Liver (tissue), 9 donors: ENCODE data around the gene NT5C3A. TPM values are rescaled to one million over a fixed set of nuclear protein-coding genes. Genes with fewer than 3 reads are reported as not detected.

Experiments used
- DNase-seq: peaks from one replicate; pipeline ENCODE4 v3.0.0-alpha.2; 2017; ENCODE audit warnings: low spot score
- H3K27ac ChIP-seq, 2 donors: one replicate each; pipeline ENCODE4 v1.7.0; 2013; ENCODE audit warnings: inconsistent platforms in 2 of 2, low read length in 2 of 2, control low read depth in 1 of 2, low read depth in 1 of 2, mild to moderate bottlenecking in 1 of 2
- H3K27me3 ChIP-seq, 4 donors: one replicate each; pipeline versions ENCODE4 v1.6.1 to v1.7.0; 2013; ENCODE audit warnings: low read length in 3 of 4, inconsistent platforms in 1 of 4, mild to moderate bottlenecking in 1 of 4, moderate library complexity in 1 of 4; ENCODE audit not compliant: control insufficient read depth in 4 of 4, insufficient read depth in 4 of 4
- H3K36me3 ChIP-seq, 4 donors: one replicate each; pipeline versions ENCODE4 v1.6.1 to v1.7.0; 2013; ENCODE audit warnings: low read length in 3 of 4, mild to moderate bottlenecking in 3 of 4, low read depth in 1 of 4, moderate library complexity in 1 of 4; ENCODE audit not compliant: control insufficient read depth in 4 of 4, insufficient read depth in 3 of 4
- H3K4me1 ChIP-seq, 4 donors: one replicate each; pipeline versions ENCODE4 v1.6.1 to v1.7.0; 2013; ENCODE audit warnings: low read length in 3 of 4, mild to moderate bottlenecking in 3 of 4, moderate library complexity in 1 of 4; ENCODE audit not compliant: control insufficient read depth in 4 of 4, insufficient read depth in 4 of 4
- H3K4me3 ChIP-seq, 3 donors: one replicate each; pipeline versions ENCODE4 v1.6.1 to v1.7.0; 2013; ENCODE audit warnings: low read length in 3 of 3, control low read depth in 1 of 3, low read depth in 1 of 3, mild to moderate bottlenecking in 1 of 3
- H3K9ac ChIP-seq, 2 donors: one replicate each; pipeline ENCODE4 v1.7.0; 2013; ENCODE audit warnings: low read length in 2 of 2, mild to moderate bottlenecking in 2 of 2, moderate library complexity in 2 of 2, control low read depth in 1 of 2, low read depth in 1 of 2
- H3K9me3 ChIP-seq, 4 donors: one replicate each; pipeline versions ENCODE4 v1.6.1 to v1.7.0; 2013; ENCODE audit warnings: low read length in 3 of 4; ENCODE audit not compliant: control insufficient read depth in 4 of 4
- ATF3 ChIP-seq: IDR thresholded peaks from 2 replicates; pipeline ENCODE4 v1.6.1; 2016; ENCODE audit warnings: antibody characterized with exemption
- CTCF ChIP-seq: fragments of 150-350 bp; IDR thresholded peaks from 2 replicates; pipeline ENCODE4 v1.5.1; 2017; ENCODE audit warnings: improper control_type of control experiment, low read depth, low read length; ENCODE audit not compliant: missing input control
- EGR1 ChIP-seq, 2 donors: IDR thresholded peaks; 2 replicates each; pipeline ENCODE4 v1.6.1; 2016 to 2018; ENCODE audit warnings: antibody characterized with exemption in 2 of 2, low read depth in 2 of 2
- FOXA1 ChIP-seq: IDR thresholded peaks from 2 replicates; pipeline ENCODE4 v1.6.1; 2016; ENCODE audit warnings: antibody characterized with exemption
- FOXA2 ChIP-seq: IDR thresholded peaks from 2 replicates; pipeline ENCODE4 v1.6.1; 2016; ENCODE audit warnings: antibody characterized with exemption
- GABPA ChIP-seq, 2 donors: IDR thresholded peaks in 1 of 2; conservative IDR thresholded peaks in 1 of 2; 2 replicates each; pipeline ENCODE4 v1.6.1; 2016; ENCODE audit warnings: antibody characterized with exemption in 2 of 2, mild to moderate bottlenecking in 1 of 2, moderate library complexity in 1 of 2
- HNF4A ChIP-seq, 2 donors: conservative IDR thresholded peaks; 2 replicates each; pipeline ENCODE4 v1.6.1; 2016; ENCODE audit warnings: antibody characterized with exemption in 2 of 2, mild to moderate bottlenecking in 2 of 2
- HNF4G ChIP-seq: IDR thresholded peaks from 2 replicates; pipeline ENCODE4 v1.6.1; 2016; ENCODE audit warnings: antibody characterized with exemption
- JUND ChIP-seq, 2 donors: IDR thresholded peaks; 2 replicates each; pipeline ENCODE4 v1.6.1; 2016; ENCODE audit warnings: antibody characterized with exemption in 2 of 2
- NR2F2 ChIP-seq: IDR thresholded peaks from 2 replicates; pipeline ENCODE4 v1.6.1; 2016; ENCODE audit warnings: antibody characterized with exemption
- RAD21 ChIP-seq, 2 donors: IDR thresholded peaks; 2 replicates each; pipeline ENCODE4 v1.6.1; 2016; ENCODE audit warnings: antibody characterized with exemption in 2 of 2, mild to moderate bottlenecking in 2 of 2
- REST ChIP-seq: IDR thresholded peaks from 2 replicates; pipeline ENCODE4 v1.6.1; 2016; ENCODE audit warnings: antibody characterized with exemption, mild to moderate bottlenecking
- RXRA ChIP-seq, 2 donors: IDR thresholded peaks; 2 replicates each; pipeline ENCODE4 v1.6.1; 2017 to 2018; ENCODE audit warnings: antibody characterized with exemption in 2 of 2, mild to moderate bottlenecking in 1 of 2
- SP1 ChIP-seq: IDR thresholded peaks from 2 replicates; pipeline ENCODE4 v1.6.1; 2018; ENCODE audit warnings: antibody characterized with exemption, mild to moderate bottlenecking
- TAF1 ChIP-seq: conservative IDR thresholded peaks from 2 replicates; pipeline ENCODE4 v1.6.1; 2016; ENCODE audit warnings: antibody characterized with exemption, mild to moderate bottlenecking
- YY1 ChIP-seq: IDR thresholded peaks from 2 replicates; pipeline ENCODE4 v1.6.1; 2016; ENCODE audit warnings: antibody characterized with exemption, mild to moderate bottlenecking
- ZBTB33 ChIP-seq: IDR thresholded peaks from 2 replicates; pipeline ENCODE4 v1.6.1; 2016; ENCODE audit warnings: antibody characterized with exemption
- WGBS: extraction: QIAGEN DNeasy Blood & Tissue Kit; methylation state at CpG from one replicate; pipeline ENCODE4 v1.1.7; 2013; 5-methylcytosine and 5-hydroxymethylcytosine counted together
- polyA plus RNA-seq, 2 donors: library from polyadenylated mRNA; stranded (reverse) in 1 of 2; unstranded in 1 of 2; fragments of 200-250 nt in 1 of 2; fragments of >200 nt in 1 of 2; fragmentation: Nextera tagmentation in 1 of 2; extraction: Ambion mirVana in 1 of 2; gene quantifications; one replicate each; pipeline versions ENCODE4 v1.2.1 to v1.2.3, GENCODE V29; 2013 to 2015
- total RNA-seq, 2 donors: library from RNA; depleted of rRNA; stranded (reverse); fragments of >200 nt; gene quantifications; one replicate each; pipeline ENCODE4 v1.2.3, GENCODE V29; 2014
- TF ChIP-seq, protein P1 (sequence below): IDR thresholded peaks from 2 replicates; pipeline ENCODE4 v1.6.1; 2016; ENCODE audit warnings: antibody characterized with exemption
- donor health status: healthy.
- donor health status: healthy.
- donor health status: healthy.
- donor health status: healthy.
- donor health status: healthy.

Gene NT5C3A
- total and polyA plus RNA-seq, 4 donors, result 4.3 to 41.6 (median 9.7) TPM

- DNase-seq, result no peak
- Histone ChIP-seq H3K9ac (no peak overlapping the region), H3K9me3 (no peaks in the 10 kb centered on the region), H3K36me3 (no peaks in the 10 kb centered on the region), H3K27ac (no peak overlapping the region), H3K4me3 (no peak overlapping the region), H3K4me1 (peaks cover 5 to 19% (median 12%) of the 10 kb centered on the region in 4 donors), H3K27me3 (no peaks in the 10 kb centered on the region)
- WGBS, result 95% methylated on average over 1 of the region's 1 CpG
- no peak for TF ChIP-seq SP1
- no peak for TF ChIP-seq HNF4A (conservative IDR thresholded peaks at IDR 0.05)
- no peak for TF ChIP-seq JUND (IDR thresholded peaks at IDR 0.05)
- no peak for TF ChIP-seq CTCF
- TF ChIP-seq RXRA (IDR thresholded peaks at IDR 0.05), result no peak
- no peak for TF ChIP-seq REST
- TF ChIP-seq ATF3, result no peak
- no peak for TF ChIP-seq EGR1 (IDR thresholded peaks at IDR 0.05; ENCODE audit: low read depth in 2 of 2)
- no peak for TF ChIP-seq HNF4G
- no peak for TF ChIP-seq YY1
- no peak for TF ChIP-seq FOXA1
- TF ChIP-seq, protein P1, sequence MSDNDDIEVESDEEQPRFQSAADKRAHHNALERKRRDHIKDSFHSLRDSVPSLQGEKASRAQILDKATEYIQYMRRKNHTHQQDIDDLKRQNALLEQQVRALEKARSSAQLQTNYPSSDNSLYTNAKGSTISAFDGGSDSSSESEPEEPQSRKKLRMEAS, result no peak
- no peak for TF ChIP-seq FOXA2
- no peak for TF ChIP-seq ZBTB33
- TF ChIP-seq TAF1, result no peak
- no peak for TF ChIP-seq RAD21 (IDR thresholded peaks at IDR 0.05)
- TF ChIP-seq NR2F2, result no peak
- TF ChIP-seq GABPA (IDR thresholded peaks at IDR 0.05 in 1 of 2, conservative IDR thresholded peaks at IDR 0.05 in 1 of 2), result no peak
Observed at GRCh38 chr7:33048704-33049103, 13.9 kb downstream of the NT5C3A start.
